ENCODE measurements around the gene TCOF1.

TCOF1 gene

GRCh38 chr5:150357326-150358260 lies at the start of gene TCOF1:
TCOF1 (plus strand) TSS chr5:150357697; CDS start chr5:150357747, 50 bp downstream.
- FAIRE-seq (peak; percentile 65), DNase-seq (ENCODE audit: low spot score) (peak; percentile 97)

GRCh38 chr5:150309101-150309885 lies 48.2 kb upstream of the TCOF1 start:
- DNase-seq (ENCODE audit: low spot score): no peak
- no peak for FAIRE-seq

GRCh38 chr5:150309886-150310239 lies 47.6 kb upstream of the TCOF1 start:
- no peak for FAIRE-seq
- no peak for DNase-seq (ENCODE audit: low spot score)

- FAIRE-seq (no peak), DNase-seq (ENCODE audit: low spot score) (no peak)
Observed at GRCh38 chr5:150310246-150310645, 47.3 kb upstream of the TCOF1 start.

GRCh38 chr5:150311015-150311692 lies 46.3 kb upstream of the TCOF1 start:
- FAIRE-seq: no peak
- DNase-seq (ENCODE audit: low spot score): no peak

GRCh38 chr5:150312518-150312917 lies 45.0 kb upstream of the TCOF1 start:
- DNase-seq (ENCODE audit: low spot score): no peak
- FAIRE-seq: peak; percentile 35

GRCh38 chr5:150313501-150313900 lies 44.0 kb upstream of the TCOF1 start:
- DNase-seq (ENCODE audit: low spot score): no peak
- FAIRE-seq: no peak

- FAIRE-seq (no peak), DNase-seq (ENCODE audit: low spot score) (no peak)
Observed at GRCh38 chr5:150313921-150314716, 43.4 kb upstream of the TCOF1 start.

- FAIRE-seq: no peak
Observed at GRCh38 chr5:150315245-150315644, 42.3 kb upstream of the TCOF1 start.

GRCh38 chr5:150316320-150316719 lies 41.2 kb upstream of the TCOF1 start:
- DNase-seq (ENCODE audit: low spot score): no peak
- no peak for FAIRE-seq

More at GRCh38 chr5:150315245-150315644, 42.3 kb upstream of the TCOF1 start:
- no peak for DNase-seq (ENCODE audit: low spot score)

GRCh38 chr5:150317048-150318003 lies 40.2 kb upstream of the TCOF1 start:
- DNase-seq (ENCODE audit: low spot score) (peak; percentile 96), FAIRE-seq (peak; percentile 97)

GRCh38 chr5:150318613-150319483 lies 38.6 kb upstream of the TCOF1 start:
- FAIRE-seq: no peak
- DNase-seq (ENCODE audit: low spot score): no peak

GRCh38 chr5:150319484-150319790 lies 38.1 kb upstream of the TCOF1 start:
- DNase-seq (ENCODE audit: low spot score) (no peak), FAIRE-seq (no peak)

- no peak for FAIRE-seq
- peak; percentile 50 for DNase-seq (ENCODE audit: low spot score)
Observed at GRCh38 chr5:150320044-150320613, 37.4 kb upstream of the TCOF1 start.

GRCh38 chr5:150321211-150321610 lies 36.3 kb upstream of the TCOF1 start:
- DNase-seq (ENCODE audit: low spot score) (no peak), FAIRE-seq (no peak)

GRCh38 chr5:150321784-150322183 lies 35.7 kb upstream of the TCOF1 start:
- FAIRE-seq: no peak
- DNase-seq (ENCODE audit: low spot score): no peak

GRCh38 chr5:150322202-150322601 lies 35.3 kb upstream of the TCOF1 start:
- DNase-seq (ENCODE audit: low spot score): no peak
- no peak for FAIRE-seq

- no peak for FAIRE-seq
- DNase-seq (ENCODE audit: low spot score): no peak
Observed at GRCh38 chr5:150323092-150323491, 34.4 kb upstream of the TCOF1 start.

- DNase-seq (ENCODE audit: low spot score): no peak
- no peak for FAIRE-seq
Observed at GRCh38 chr5:150323819-150324218, 33.7 kb upstream of the TCOF1 start.

Measured in urothelium cell line (cell line).